Testis (tissue), 2 donors: Measurements from ENCODE around the gene MAML2.

ENCODE experiments used
- POLR2A ChIP-seq: fragments of 450-650 bp; IDR thresholded peaks from one replicate; pipeline ENCODE4 v1.6.1; 2017; ENCODE audit warnings: antibody characterized with exemption, mild to moderate bottlenecking, moderate library complexity
- TF ChIP-seq, protein P1 (sequence below), 3 experiments: fragments of 450-650 bp in 2 of 3; fragments of 200-600 bp in 1 of 3; sonication (generic) in 1 of 3; IDR thresholded peaks; one replicate each; pipeline ENCODE4 v1.5.1; 2016 to 2019; ENCODE audit warnings: antibody characterized with exemption in 3 of 3, mild to moderate bottlenecking in 2 of 3, moderate library complexity in 1 of 3

DNA sequence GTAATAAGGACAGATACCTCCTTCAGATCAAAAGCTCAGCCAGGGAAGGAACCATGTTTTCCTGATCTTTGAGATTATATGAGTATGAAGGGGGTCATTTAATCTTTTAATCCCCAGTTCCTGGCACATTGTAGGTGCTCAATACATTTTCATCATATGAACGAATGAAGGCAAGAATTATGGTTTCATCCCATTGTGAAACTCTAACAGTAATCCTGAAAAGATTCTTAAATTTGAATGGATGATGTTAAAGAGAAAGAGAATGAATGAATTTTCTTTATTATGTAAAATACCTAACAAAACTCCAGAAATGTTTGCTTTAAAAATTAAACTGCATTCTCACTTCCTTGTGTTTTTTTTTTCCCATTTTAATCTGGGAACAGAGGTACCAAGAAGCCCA is 256.9 kb downstream of the MAML2 start:
- TF ChIP-seq, protein P1, sequence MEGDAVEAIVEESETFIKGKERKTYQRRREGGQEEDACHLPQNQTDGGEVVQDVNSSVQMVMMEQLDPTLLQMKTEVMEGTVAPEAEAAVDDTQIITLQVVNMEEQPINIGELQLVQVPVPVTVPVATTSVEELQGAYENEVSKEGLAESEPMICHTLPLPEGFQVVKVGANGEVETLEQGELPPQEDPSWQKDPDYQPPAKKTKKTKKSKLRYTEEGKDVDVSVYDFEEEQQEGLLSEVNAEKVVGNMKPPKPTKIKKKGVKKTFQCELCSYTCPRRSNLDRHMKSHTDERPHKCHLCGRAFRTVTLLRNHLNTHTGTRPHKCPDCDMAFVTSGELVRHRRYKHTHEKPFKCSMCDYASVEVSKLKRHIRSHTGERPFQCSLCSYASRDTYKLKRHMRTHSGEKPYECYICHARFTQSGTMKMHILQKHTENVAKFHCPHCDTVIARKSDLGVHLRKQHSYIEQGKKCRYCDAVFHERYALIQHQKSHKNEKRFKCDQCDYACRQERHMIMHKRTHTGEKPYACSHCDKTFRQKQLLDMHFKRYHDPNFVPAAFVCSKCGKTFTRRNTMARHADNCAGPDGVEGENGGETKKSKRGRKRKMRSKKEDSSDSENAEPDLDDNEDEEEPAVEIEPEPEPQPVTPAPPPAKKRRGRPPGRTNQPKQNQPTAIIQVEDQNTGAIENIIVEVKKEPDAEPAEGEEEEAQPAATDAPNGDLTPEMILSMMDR (IDR thresholded peaks at IDR 0.05): no peak
- no peak for TF ChIP-seq POLR2A
